ENCODE data around the gene TEAD1.

The TEAD1 gene

GRCh38 chr11:12938590-12939247 lies 264.5 kb downstream of the TEAD1 start:
- TF ChIP-seq Cebpa-rat (IDR thresholded peaks at IDR 0.05) = no peak
- 0 out of 20 replicates have a peak, but pooled peaks cover 0 to 3% (median 0%) of the 10 kb centered on the region in 10 experiments for H3K4me1 ChIP-seq
- no peaks in the 10 kb centered on the region; a peak in 1 of 22 replicates for H3K9me3 ChIP-seq (replicated peaks in 1 of 11)
- no peak overlapping the region for H3K27ac ChIP-seq
- no peaks in the 10 kb centered on the region for H4K20me1 ChIP-seq
- H3K4me2 ChIP-seq = no peak overlapping the region
- H3K4me3 ChIP-seq = no peak overlapping the region
- H3K27me3 ChIP-seq = no peaks in the 10 kb centered on the region
- no peaks in the 10 kb centered on the region for H3K36me3 ChIP-seq
- no peak overlapping the region for H3K9ac ChIP-seq

DNA sequence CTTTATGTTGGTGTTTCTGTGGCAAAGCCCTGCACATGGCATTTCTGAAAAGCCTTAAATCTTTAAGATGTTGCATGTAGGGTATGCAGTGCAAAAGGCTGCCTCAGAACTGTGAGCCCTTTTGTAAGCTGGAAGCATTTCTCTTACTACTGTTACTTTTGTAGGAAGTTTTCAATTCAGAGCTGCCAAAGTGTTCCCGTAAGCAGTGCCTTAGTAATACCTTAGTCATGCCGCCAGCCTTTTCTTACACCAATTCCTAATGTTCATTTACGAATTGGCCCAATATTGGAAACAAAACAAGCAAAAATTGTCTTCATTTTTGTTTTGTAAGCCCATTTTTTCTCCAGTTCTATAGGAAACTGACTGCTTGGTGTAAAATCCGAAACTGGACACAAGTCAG lies 267.4 kb downstream of the TEAD1 start:
- Histone ChIP-seq H3K36me3 (no peaks in the 10 kb centered on the region), H3K4me3 (no peak overlapping the region), H3K4me2 (no peak overlapping the region), H3K4me1 (peaks cover 0 to 17% (median 12%) of the 10 kb centered on the region in 10 experiments; a peak in 15 of 20 replicates), H3K9me3 (replicated peaks in 1 of 11) (peaks cover 0 to 10% (median 5%) of the 10 kb centered on the region in 11 experiments; a peak in 14 of 22 replicates), H3K9ac (no peak overlapping the region), H3K27ac (no peak overlapping the region), H4K20me1 (no peaks in the 10 kb centered on the region), H3K27me3 (no peaks in the 10 kb centered on the region)
- TF ChIP-seq Cebpa-rat (IDR thresholded peaks at IDR 0.05) = no peak

- H4K20me1 ChIP-seq = no peaks in the 10 kb centered on the region
- peaks cover 4 to 14% (median 9%) of the 10 kb centered on the region in 11 experiments; a peak in 18 of 22 replicates for H3K9me3 ChIP-seq (replicated peaks in 1 of 11)
- H3K27me3 ChIP-seq = no peaks in the 10 kb centered on the region
- H3K27ac ChIP-seq = no peak overlapping the region
- peaks cover 0 to 17% (median 12%) of the 10 kb centered on the region in 10 experiments; a peak in 15 of 20 replicates for H3K4me1 ChIP-seq
- no peak overlapping the region for H3K4me3 ChIP-seq
- H3K9ac ChIP-seq = no peak overlapping the region
- TF ChIP-seq Cebpa-rat (IDR thresholded peaks at IDR 0.05) = no peak
- no peaks in the 10 kb centered on the region for H3K36me3 ChIP-seq
- no peak overlapping the region for H3K4me2 ChIP-seq
Observed at GRCh38 chr11:12942157-12942556, 267.9 kb downstream of the TEAD1 start.

DNA sequence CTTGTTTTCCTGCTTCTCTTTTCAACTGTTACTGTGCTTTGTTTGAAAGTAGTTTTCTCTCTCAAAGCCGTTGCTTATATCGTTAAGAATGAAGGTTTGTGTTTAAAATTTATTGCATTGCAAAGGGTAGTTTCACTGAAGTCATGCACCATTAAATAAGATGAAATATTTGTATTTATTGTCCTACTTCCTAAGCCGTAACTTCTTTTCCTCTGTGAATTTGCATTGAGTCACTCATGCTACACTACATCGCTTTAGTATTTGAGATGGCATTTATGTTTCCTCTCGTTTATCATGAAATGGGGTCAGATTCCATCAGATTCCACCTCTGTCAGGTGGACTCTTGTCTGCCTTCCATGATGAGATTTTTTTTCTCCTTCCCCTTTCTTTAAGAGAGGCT lies 269.1 kb downstream of the TEAD1 start:
- Histone ChIP-seq H4K20me1 (no peaks in the 10 kb centered on the region), H3K4me2 (peak overlapping the region in 1 of 11 experiments; percentile 6; a peak in 2 of 22 replicates), H3K4me1 (peaks cover 0 to 17% (median 12%) of the 10 kb centered on the region in 10 experiments; a peak in 15 of 20 replicates), H3K36me3 (no peaks in the 10 kb centered on the region), H3K27me3 (no peaks in the 10 kb centered on the region), H3K4me3 (no peak overlapping the region), H3K9me3 (replicated peaks in 1 of 11) (peaks cover 5 to 24% (median 11%) of the 10 kb centered on the region in 11 experiments; a peak in 18 of 22 replicates), H3K9ac (no peak overlapping the region), H3K27ac (no peak overlapping the region)
- no peak for TF ChIP-seq Cebpa-rat (IDR thresholded peaks at IDR 0.05)

DNA sequence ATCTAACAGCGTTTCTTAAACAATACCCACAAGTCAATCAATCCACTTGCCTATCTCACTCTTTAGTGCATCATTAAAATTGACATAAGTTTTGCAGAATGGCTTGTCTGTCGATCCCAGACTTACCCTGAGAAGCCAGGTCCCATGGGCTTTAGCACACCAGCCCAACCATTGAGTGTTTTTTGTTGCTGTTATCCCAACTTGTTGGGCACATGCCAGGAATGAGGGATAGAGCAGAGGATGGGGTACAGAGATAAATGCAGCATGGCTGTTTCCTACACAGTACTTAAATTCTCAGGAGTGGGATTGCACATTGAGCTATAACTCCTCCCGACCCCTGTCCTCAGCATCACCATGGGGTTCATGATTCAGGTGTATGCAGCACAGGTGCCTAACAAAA lies 270.7 kb downstream of the TEAD1 start:
- Histone ChIP-seq H3K9ac (no peak overlapping the region), H3K4me1 (peaks cover 0 to 17% (median 12%) of the 10 kb centered on the region in 10 experiments; a peak in 15 of 20 replicates), H3K4me3 (no peak overlapping the region), H4K20me1 (no peaks in the 10 kb centered on the region), H3K4me2 (peak overlapping the region in 6 of 11 experiments; percentile 11 to 71 (median 54); a peak in 9 of 22 replicates), H3K36me3 (no peaks in the 10 kb centered on the region), H3K27ac (peak overlapping the region in 2 of 11 experiments; percentile 45 to 49; a peak in 2 of 22 replicates), H3K27me3 (no peaks in the 10 kb centered on the region), H3K9me3 (replicated peaks in 1 of 11) (peaks cover 5 to 24% (median 11%) of the 10 kb centered on the region in 11 experiments; a peak in 18 of 22 replicates)
- no peak for TF ChIP-seq Cebpa-rat (IDR thresholded peaks at IDR 0.05)

DNA sequence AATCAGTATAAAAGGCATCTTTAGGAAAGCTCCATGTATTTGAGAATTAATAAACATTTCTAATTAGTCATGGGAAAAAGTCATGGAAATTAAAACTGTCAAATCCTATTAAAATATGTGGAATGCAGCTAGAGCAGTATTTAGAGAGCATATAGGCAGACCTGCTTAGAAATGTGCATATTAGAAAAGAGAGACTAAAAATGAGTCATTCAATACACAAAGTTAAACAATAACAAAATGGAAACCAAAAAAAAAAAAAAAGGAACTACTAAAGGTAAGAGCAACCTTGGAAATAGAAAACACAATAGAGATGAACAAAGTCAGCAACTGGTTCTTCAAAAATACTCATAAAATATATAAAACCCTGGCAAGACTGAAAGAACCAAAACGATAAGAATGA lies 275.2 kb downstream of the TEAD1 start:
- H3K9ac ChIP-seq = no peak overlapping the region
- no peak overlapping the region for H3K4me2 ChIP-seq
- H3K4me1 ChIP-seq = peaks cover 0 to 17% (median 12%) of the 10 kb centered on the region in 10 experiments; a peak in 15 of 20 replicates
- no peak overlapping the region for H3K27ac ChIP-seq
- no peak overlapping the region for H3K4me3 ChIP-seq
- H3K9me3 ChIP-seq (replicated peaks in 1 of 11) = peaks cover 19 to 47% (median 33%) of the 10 kb centered on the region in 11 experiments; a peak in 21 of 22 replicates
- no peak for TF ChIP-seq Cebpa-rat (IDR thresholded peaks at IDR 0.05)
- H3K36me3 ChIP-seq = no peaks in the 10 kb centered on the region; a peak in 1 of 22 replicates
- H4K20me1 ChIP-seq = no peaks in the 10 kb centered on the region
- H3K27me3 ChIP-seq = no peaks in the 10 kb centered on the region

DNA sequence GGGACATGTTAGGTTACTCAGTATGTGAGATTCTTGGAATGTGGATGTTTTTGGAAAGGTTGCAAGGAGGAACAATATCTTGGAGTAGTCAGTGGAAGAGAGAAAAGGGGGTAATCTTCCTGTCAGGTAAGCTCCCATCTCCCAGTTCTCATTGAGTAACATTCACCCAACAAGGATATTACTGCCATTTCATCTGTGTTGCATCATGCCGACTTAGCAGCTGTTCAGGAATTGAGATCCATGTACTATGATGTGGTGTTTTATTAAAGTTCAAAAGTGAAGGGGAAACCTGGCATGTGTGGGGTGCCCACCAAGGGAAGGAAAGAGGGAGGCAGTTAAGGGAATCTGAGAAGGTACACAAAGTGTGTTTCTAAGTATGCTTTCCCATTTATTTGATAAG lies 276.4 kb downstream of the TEAD1 start:
- Histone ChIP-seq H3K36me3 (no peaks in the 10 kb centered on the region; a peak in 1 of 22 replicates), H3K27me3 (no peaks in the 10 kb centered on the region), H3K9ac (no peak overlapping the region), H3K27ac (no peak overlapping the region), H3K4me1 (peaks cover 0 to 8% (median 5%) of the 10 kb centered on the region in 10 experiments; a peak in 15 of 20 replicates), H3K9me3 (replicated peaks in 1 of 11) (peaks cover 19 to 47% (median 33%) of the 10 kb centered on the region in 11 experiments; a peak in 21 of 22 replicates), H4K20me1 (no peaks in the 10 kb centered on the region), H3K4me3 (no peak overlapping the region), H3K4me2 (no peak overlapping the region)
- TF ChIP-seq Cebpa-rat (IDR thresholded peaks at IDR 0.05) = no peak

DNA sequence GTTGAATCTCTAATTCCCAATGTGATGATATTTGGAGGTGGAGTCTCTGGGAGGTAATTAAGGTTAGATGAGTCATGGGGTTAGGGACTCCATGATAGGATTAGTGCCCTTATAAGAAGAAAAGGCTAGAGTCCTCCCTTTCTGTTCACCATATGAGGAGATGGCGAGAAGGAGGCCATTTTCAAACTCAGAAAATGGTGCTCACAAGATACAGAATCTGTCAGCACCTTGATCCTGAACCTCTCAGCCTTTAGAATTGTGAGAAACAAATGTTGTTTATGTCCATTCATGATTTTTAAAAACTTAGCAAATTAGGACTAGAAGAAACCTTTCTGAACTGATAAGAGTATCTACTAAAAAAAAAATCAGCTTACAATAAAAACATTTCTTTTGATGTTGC lies 277.2 kb downstream of the TEAD1 start:
- Histone ChIP-seq H3K4me2 (no peak overlapping the region), H3K4me1 (peaks cover 0 to under 1% (median 0%) of the 10 kb centered on the region in 10 experiments; a peak in 3 of 20 replicates), H3K36me3 (no peaks in the 10 kb centered on the region; a peak in 1 of 22 replicates), H3K27ac (no peak overlapping the region), H4K20me1 (no peaks in the 10 kb centered on the region), H3K27me3 (no peaks in the 10 kb centered on the region), H3K4me3 (no peak overlapping the region), H3K9me3 (replicated peaks in 1 of 11) (peaks cover 16 to 42% (median 30%) of the 10 kb centered on the region in 11 experiments; a peak in 21 of 22 replicates), H3K9ac (no peak overlapping the region)
- no peak for TF ChIP-seq Cebpa-rat (IDR thresholded peaks at IDR 0.05)

DNA sequence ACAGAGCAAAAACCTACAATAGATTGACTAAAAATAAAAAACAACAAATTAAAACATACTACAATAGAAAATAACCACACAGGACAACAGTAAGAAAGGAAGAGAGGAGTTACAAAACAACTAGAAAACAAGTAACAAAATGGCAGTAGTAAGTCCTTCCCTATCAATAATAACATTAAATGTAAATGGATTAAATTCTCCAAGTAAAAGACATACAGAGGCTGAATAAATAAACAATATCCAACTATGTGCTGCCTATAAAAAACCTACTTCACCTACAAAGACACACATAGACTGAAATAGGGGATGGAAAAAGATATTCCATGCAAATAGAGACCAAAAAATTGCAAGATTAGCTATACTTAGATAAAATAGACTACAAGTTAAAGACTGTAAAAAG lies 277.9 kb downstream of the TEAD1 start:
- Histone ChIP-seq H3K27me3 (no peaks in the 10 kb centered on the region), H3K27ac (no peak overlapping the region), H4K20me1 (no peaks in the 10 kb centered on the region), H3K4me2 (no peak overlapping the region), H3K36me3 (no peaks in the 10 kb centered on the region; a peak in 1 of 22 replicates), H3K4me3 (no peak overlapping the region), H3K9me3 (replicated peaks in 1 of 11) (peaks cover 15 to 34% (median 25%) of the 10 kb centered on the region in 11 experiments; a peak in 21 of 22 replicates), H3K4me1 (no peaks in the 10 kb centered on the region), H3K9ac (no peak overlapping the region)
- no peak for TF ChIP-seq Cebpa-rat (IDR thresholded peaks at IDR 0.05)
